Fibroblast of mammary gland (primary cell): ENCODE measurements around the gene KLF15.

Experiments
- DNase-seq: peaks from one replicate; pipeline ENCODE4 v3.0.0-alpha.2; 2010; ENCODE audit warnings: low read depth
- H3K4me3 ChIP-seq: 2 replicates; pipeline ENCODE4 v1.5.1; 2011; ENCODE audit warnings: low read depth, mild to moderate bottlenecking, low read length, moderate library complexity; ENCODE audit not compliant: control insufficient read depth
- TF ChIP-seq, protein P1 (sequence below): conservative IDR thresholded peaks from 2 replicates; pipeline ENCODE4 v1.5.1; 2011; ENCODE audit warnings: low read depth, low read length, inconsistent platforms; ENCODE audit not compliant: control insufficient read depth, insufficient read depth

The KLF15 gene

DNA sequence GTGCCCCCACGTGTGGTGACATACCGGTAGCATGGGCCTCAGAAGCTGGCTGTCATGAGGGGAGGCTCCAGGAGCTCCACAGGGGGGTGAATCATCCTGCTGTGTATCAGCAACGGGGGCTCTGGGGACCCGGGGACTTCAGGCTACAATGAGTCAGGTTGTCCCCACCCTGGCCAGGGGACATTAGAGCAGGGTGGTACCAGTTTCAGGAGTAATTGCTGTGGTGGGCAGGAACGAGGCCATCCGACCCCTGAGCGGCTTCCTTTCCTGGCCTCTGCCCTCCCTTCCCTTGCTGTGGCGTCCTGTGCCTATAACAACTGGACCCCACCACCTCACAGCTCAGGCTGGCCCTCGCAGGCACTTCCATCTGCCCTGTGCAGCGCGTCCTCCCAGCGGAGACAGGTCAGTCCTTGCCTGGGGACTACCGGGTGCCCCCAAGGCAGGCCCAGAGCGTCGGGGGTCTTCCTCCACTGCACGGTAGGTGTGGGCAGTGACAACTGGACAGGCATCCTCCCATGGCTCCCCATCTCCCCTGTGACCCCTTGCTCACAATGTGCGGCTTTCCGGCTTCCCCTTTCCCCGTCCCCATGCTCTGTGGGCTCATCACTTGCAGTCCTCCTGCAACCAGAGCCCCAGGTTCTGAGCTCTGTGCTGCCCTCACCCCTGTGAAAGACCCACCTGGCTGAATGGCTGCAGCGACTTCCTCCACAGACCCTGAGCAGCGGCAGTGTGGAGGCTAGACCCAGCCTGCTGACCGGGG, 57.0 kb downstream of the KLF15 start:
- TF ChIP-seq, protein P1, sequence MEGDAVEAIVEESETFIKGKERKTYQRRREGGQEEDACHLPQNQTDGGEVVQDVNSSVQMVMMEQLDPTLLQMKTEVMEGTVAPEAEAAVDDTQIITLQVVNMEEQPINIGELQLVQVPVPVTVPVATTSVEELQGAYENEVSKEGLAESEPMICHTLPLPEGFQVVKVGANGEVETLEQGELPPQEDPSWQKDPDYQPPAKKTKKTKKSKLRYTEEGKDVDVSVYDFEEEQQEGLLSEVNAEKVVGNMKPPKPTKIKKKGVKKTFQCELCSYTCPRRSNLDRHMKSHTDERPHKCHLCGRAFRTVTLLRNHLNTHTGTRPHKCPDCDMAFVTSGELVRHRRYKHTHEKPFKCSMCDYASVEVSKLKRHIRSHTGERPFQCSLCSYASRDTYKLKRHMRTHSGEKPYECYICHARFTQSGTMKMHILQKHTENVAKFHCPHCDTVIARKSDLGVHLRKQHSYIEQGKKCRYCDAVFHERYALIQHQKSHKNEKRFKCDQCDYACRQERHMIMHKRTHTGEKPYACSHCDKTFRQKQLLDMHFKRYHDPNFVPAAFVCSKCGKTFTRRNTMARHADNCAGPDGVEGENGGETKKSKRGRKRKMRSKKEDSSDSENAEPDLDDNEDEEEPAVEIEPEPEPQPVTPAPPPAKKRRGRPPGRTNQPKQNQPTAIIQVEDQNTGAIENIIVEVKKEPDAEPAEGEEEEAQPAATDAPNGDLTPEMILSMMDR = no peak
- no peak overlapping the region for H3K4me3 ChIP-seq
- DNase-seq = no peak

DNA sequence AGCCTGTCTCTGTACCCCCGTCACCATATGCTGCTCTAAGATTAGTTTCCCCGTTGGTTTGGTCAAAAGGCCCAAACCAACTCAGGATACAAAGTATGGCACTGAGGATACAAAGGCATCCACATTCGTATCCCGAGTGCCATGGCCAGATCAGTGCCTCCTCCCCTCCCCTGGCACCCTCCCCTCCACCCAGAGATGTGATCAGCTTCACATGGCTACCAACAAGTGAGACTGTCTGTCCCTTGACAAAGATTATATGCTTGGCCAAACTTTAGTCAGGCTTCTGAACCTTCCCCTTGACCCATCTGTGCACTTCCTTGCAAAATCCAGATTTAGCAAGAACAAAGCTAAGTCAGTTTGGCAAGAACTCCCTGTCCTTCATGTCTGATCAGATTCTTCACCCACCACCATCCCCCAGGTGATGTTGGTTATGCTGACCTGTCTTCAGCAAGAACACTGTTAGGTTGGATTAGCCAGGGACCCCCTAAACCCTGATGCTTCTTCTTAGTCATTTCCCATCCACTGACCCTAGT, 61.7 kb downstream of the KLF15 start:
- TF ChIP-seq, protein P1 = no peak
- no peak overlapping the region for H3K4me3 ChIP-seq
- no peak for DNase-seq

DNA sequence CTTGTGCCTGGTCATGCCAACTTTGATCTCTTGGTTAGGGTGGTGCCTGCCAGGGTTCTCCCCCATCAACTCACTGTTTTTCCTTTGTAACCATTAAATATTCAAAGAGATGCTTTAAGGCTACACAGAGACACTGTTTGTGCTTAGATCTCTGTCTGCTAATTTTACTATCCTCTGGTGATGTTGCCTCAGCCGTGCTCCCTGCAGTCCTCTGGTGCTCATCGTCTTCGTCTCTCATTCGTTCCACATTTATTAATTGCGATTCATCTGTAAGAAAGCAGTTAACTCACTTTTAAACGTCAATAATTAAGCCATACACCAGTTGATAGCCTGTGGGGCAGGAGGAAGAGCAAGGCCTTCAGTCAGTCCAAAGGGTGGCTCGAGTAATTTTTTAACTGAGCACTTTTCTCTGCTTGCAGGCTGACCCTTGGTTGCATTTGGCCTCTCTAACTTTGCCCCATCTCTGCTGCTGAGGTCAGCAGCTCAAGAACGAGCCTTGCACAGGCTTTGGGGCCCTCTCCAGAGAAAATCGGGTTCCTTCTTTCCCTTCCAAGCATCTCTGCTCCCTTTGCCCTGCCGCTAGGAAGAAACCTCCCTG, 62.9 kb downstream of the KLF15 start:
- no peak overlapping the region for H3K4me3 ChIP-seq
- TF ChIP-seq, protein P1 = no peak
- no peak for DNase-seq

DNA sequence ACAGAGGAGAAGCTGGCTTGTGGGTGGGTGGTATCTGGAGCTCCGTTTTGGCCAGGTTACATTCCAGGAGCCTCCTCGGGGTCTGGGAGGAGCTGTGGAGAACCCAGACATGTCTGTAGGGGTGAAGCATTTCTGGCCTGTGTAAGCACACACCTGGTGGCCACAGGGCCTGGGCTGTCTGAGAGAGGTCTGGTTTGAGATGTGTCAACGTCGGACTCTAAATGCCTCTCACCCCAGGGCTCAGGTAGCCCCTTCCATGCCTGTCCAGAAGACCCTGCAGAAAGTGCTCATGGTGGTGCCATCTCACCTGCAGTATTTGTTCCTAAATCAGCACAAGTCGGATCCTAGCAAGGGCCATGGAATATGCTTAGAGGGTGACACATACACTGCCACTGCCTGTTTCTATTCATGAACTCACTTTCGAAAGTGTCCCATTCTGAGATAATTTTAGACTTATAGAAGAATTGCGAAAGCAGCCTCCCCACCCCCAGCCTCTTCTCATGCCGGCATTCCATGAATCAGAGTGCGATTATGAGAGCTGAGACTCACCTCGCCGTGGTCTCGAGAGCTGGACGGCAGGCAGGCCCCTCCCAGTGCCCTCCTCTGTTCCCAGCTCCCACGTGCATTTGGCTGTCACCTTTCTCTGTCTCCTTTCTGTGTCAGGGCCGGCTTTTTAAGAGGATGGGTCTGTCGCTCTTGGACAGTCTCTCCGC, 63.7 kb downstream of the KLF15 start:
- TF ChIP-seq, protein P1 = no peak
- DNase-seq = peak; percentile 10
- no peak overlapping the region for H3K4me3 ChIP-seq
